ENCODE measurements around the gene REV1.

The REV1 gene

GRCh38 chr2:99444222-99444621 lies 45.6 kb downstream of the REV1 start:
- no peak for DNase-seq

- no peak for DNase-seq
Measured at GRCh38 chr2:99442837-99443236, 47.0 kb downstream of the REV1 start.

- DNase-seq: no peak
Measured at GRCh38 chr2:99439971-99440505, 49.8 kb downstream of the REV1 start.

- no peak for DNase-seq
Measured at GRCh38 chr2:99436874-99437273, 52.9 kb downstream of the REV1 start.

GRCh38 chr2:99433340-99433739 lies 56.5 kb downstream of the REV1 start:
- DNase-seq: no peak

GRCh38 chr2:99431587-99432275 lies 58.1 kb downstream of the REV1 start:
- no peak for DNase-seq

GRCh38 chr2:99430614-99431291 lies 59.1 kb downstream of the REV1 start:
- DNase-seq: no peak

- no peak for DNase-seq
Measured at GRCh38 chr2:99425022-99425421, 64.8 kb downstream of the REV1 start.

GRCh38 chr2:99424371-99424770 lies 65.4 kb downstream of the REV1 start:
- no peak for DNase-seq

GRCh38 chr2:99422599-99422998 lies 67.2 kb downstream of the REV1 start:
- no peak for DNase-seq

GRCh38 chr2:99421469-99421868 lies 68.3 kb downstream of the REV1 start:
- DNase-seq: no peak

GRCh38 chr2:99420751-99421299 lies 69.0 kb downstream of the REV1 start:
- no peak for DNase-seq

GRCh38 chr2:99420031-99420430 lies 69.8 kb downstream of the REV1 start:
- DNase-seq: no peak

GRCh38 chr2:99417396-99417795 lies 72.4 kb downstream of the REV1 start:
- no peak for DNase-seq

GRCh38 chr2:99414566-99414965 lies 75.3 kb downstream of the REV1 start:
- DNase-seq: no peak

GRCh38 chr2:99410276-99410675 lies 79.5 kb downstream of the REV1 start:
- DNase-seq: no peak

GRCh38 chr2:99406137-99406536 lies 83.7 kb downstream of the REV1 start:
- no peak for DNase-seq

- no peak for DNase-seq
Measured at GRCh38 chr2:99404797-99405669, 84.8 kb downstream of the REV1 start.

GRCh38 chr2:99404039-99404796 lies 85.6 kb downstream of the REV1 start:
- DNase-seq: no peak

GRCh38 chr2:99403524-99403923 lies 86.3 kb downstream of the REV1 start:
- no peak for DNase-seq

GRCh38 chr2:99403084-99403483 lies 86.7 kb downstream of the REV1 start:
- DNase-seq: no peak

- no peak for DNase-seq
Measured at GRCh38 chr2:99401841-99402240, 88.0 kb downstream of the REV1 start.
